K562 (cell line): Measurements from ENCODE around the gene PATL1. TPM values are rescaled to one million over a fixed set of nuclear protein-coding genes. Genes with fewer than 3 reads are reported as not detected.

ENCODE experiments used
- IFI16 ChIP-seq: fragments of 250-450 bp; sonication (Bioruptor Pico); IDR thresholded peaks from 2 replicates; pipeline ENCODE4 v2.1.2; 2022; ENCODE audit warnings: mild to moderate bottlenecking, inconsistent platforms
- NCOA4 ChIP-seq: fragments of 450-650 bp; IDR thresholded peaks from 2 replicates; pipeline ENCODE4 v1.6.1; 2018; ENCODE audit warnings: mild to moderate bottlenecking; ENCODE audit not compliant: partially characterized antibody
- NR2C2 ChIP-seq, 2 experiments: fragments of 200-800 bp in 1 of 2; sonication (Bioruptor generic) in 1 of 2; sonication (generic) in 1 of 2; formaldehyde crosslinking in 1 of 2; IDR thresholded peaks; 2 replicates each; pipeline versions ENCODE4 v1.6.1 to v1.8.0; 2016 to 2022; ENCODE audit warnings: mild to moderate bottlenecking in 1 of 2, missing compliant biosample characterization in 1 of 2, missing genetic modification characterization in 1 of 2, missing genetic modification reagents in 1 of 2
- POU5F1 ChIP-seq: fragments of 150-350 bp; IDR thresholded peaks from 2 replicates; pipeline ENCODE4 v1.6.1; 2014; ENCODE audit warnings: borderline replicate concordance, low read length, low read depth, mild to moderate bottlenecking; ENCODE audit not compliant: partially characterized antibody
- STAT5A ChIP-seq: IDR thresholded peaks from 2 replicates; pipeline ENCODE4 v1.6.1; 2012; ENCODE audit warnings: low read length, inconsistent platforms, borderline replicate concordance
- ZNF146 ChIP-seq: IDR thresholded peaks from one replicate; pipeline ENCODE4 v1.6.1; 2018; ENCODE audit warnings: missing compliant biosample characterization; ENCODE audit not compliant: unreplicated experiment
- ZNF507 ChIP-seq: conservative IDR thresholded peaks from 2 replicates; pipeline ENCODE4 v1.6.1; 2017; ENCODE audit warnings: missing genetic modification characterization, missing compliant biosample characterization
- polyA plus RNA-seq, 8 experiments: library from polyadenylated mRNA; depleted of rRNA in 4 of 8; stranded (reverse) in 5 of 8; unstranded in 3 of 8; fragments of >200 nt; fragmentation: Nextera tagmentation in 2 of 8; fragmentation: Illumina TruSeq in 1 of 8; extraction: Ambion mirVana in 2 of 8; extraction: Trizol in 1 of 8; gene quantifications; 2 replicates each; pipeline versions ENCODE4 v1.2.1 to v1.2.3, GENCODE V29; 2011 to 2014; ENCODE audit warnings: inconsistent platforms in 1 of 8, missing spikeins in 1 of 8
- total RNA-seq, 7 experiments: library from RNA; depleted of rRNA in 6 of 7; stranded (reverse); fragments of >200 nt in 6 of 7; fragmentation: Illumina TruSeq in 2 of 7; extraction: Trizol in 2 of 7; gene quantifications; 2 replicates each; pipeline versions ENCODE4 v1.2.1 to v1.2.3, GENCODE V29; 2011 to 2021; ENCODE audit warnings: low replicate concordance in 1 of 7
- TF ChIP-seq, protein P1 (sequence below): IDR thresholded peaks from 2 replicates; pipeline ENCODE4 v1.6.1; 2016; ENCODE audit warnings: missing genetic modification characterization, missing compliant biosample characterization
- TF ChIP-seq, protein P2 (sequence below): fragments of 250-450 bp; sonication (Bioruptor Pico); IDR thresholded peaks from 2 replicates; pipeline ENCODE4 v1.8.0; 2022; ENCODE audit warnings: inconsistent platforms
- TF ChIP-seq, protein P3 (sequence below): fragments of 200-600 bp; sonication (generic); IDR thresholded peaks from one replicate; pipeline ENCODE4 v1.6.1; 2012; ENCODE audit warnings: mild to moderate bottlenecking, low read depth, low read length, inconsistent platforms

Gene PATL1
- total and polyA plus RNA-seq, 9 of the 15 experiments (the other 6 are each of a cell fraction or from before 2014, with no cell fraction given): 3.2 to 48.0 (median 16.4) TPM

DNA sequence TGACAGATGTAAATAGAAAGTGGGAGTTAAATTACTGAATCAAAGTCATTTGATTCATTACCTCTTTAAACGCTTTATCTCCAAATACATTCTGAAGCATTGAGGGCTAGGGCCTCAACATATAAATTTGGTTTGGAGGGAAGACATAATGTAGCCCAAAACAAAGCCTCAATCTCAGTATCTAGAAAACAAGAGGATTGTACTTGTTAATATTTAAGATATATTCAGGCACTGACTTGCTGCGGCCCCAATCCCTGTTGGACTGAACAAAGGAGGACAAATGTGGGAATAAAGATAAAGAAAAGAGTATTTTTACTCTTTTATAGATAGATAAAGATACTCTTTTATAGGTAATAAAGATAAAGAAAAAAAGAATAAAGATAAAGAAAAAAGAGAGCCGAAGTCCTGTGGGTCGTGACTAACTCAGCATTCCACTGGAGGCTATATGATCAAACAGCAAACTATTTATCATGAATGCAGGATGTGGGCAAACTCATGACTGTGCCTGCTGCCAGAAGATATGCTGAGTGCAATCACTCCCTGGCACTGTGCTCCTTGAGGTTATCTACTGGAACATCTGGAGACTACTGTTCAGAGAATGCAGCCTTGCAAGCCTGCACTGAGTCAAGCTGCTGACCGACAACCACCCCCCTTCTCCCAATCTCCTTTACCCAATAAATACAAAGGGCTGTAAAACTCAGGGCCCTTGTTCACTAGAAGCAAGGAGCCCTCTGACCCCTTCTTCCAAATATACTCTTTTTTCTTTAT lies 37.9 kb upstream of the PATL1 start (continued):
- TF ChIP-seq, protein P1, sequence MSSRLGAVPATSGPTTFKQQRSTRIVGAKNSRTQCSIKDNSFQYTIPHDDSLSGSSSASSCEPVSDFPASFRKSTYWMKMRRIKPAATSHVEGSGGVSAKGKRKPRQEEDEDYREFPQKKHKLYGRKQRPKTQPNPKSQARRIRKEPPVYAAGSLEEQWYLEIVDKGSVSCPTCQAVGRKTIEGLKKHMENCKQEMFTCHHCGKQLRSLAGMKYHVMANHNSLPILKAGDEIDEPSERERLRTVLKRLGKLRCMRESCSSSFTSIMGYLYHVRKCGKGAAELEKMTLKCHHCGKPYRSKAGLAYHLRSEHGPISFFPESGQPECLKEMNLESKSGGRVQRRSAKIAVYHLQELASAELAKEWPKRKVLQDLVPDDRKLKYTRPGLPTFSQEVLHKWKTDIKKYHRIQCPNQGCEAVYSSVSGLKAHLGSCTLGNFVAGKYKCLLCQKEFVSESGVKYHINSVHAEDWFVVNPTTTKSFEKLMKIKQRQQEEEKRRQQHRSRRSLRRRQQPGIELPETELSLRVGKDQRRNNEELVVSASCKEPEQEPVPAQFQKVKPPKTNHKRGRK (tag): 0 out of 2 replicates have a peak, but pooled peaks have one; percentile 13
- TF ChIP-seq ZNF507: no peak
- TF ChIP-seq NR2C2 (CRISPR knock-in tag; IDR thresholded peaks at IDR 0.05): no peak
- TF ChIP-seq NR2C2 (tag; IDR thresholded peaks at IDR 0.05): peak; percentile 76
- no peak for TF ChIP-seq NCOA4
- TF ChIP-seq POU5F1: no peak
- peak; percentile 96 for TF ChIP-seq STAT5A
- TF ChIP-seq IFI16 (CRISPR knock-in tag): no peak
- TF ChIP-seq, protein P2, sequence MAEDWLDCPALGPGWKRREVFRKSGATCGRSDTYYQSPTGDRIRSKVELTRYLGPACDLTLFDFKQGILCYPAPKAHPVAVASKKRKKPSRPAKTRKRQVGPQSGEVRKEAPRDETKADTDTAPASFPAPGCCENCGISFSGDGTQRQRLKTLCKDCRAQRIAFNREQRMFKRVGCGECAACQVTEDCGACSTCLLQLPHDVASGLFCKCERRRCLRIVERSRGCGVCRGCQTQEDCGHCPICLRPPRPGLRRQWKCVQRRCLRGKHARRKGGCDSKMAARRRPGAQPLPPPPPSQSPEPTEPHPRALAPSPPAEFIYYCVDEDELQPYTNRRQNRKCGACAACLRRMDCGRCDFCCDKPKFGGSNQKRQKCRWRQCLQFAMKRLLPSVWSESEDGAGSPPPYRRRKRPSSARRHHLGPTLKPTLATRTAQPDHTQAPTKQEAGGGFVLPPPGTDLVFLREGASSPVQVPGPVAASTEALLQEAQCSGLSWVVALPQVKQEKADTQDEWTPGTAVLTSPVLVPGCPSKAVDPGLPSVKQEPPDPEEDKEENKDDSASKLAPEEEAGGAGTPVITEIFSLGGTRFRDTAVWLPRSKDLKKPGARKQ (CRISPR knock-in tag): no peak
- TF ChIP-seq, protein P3, sequence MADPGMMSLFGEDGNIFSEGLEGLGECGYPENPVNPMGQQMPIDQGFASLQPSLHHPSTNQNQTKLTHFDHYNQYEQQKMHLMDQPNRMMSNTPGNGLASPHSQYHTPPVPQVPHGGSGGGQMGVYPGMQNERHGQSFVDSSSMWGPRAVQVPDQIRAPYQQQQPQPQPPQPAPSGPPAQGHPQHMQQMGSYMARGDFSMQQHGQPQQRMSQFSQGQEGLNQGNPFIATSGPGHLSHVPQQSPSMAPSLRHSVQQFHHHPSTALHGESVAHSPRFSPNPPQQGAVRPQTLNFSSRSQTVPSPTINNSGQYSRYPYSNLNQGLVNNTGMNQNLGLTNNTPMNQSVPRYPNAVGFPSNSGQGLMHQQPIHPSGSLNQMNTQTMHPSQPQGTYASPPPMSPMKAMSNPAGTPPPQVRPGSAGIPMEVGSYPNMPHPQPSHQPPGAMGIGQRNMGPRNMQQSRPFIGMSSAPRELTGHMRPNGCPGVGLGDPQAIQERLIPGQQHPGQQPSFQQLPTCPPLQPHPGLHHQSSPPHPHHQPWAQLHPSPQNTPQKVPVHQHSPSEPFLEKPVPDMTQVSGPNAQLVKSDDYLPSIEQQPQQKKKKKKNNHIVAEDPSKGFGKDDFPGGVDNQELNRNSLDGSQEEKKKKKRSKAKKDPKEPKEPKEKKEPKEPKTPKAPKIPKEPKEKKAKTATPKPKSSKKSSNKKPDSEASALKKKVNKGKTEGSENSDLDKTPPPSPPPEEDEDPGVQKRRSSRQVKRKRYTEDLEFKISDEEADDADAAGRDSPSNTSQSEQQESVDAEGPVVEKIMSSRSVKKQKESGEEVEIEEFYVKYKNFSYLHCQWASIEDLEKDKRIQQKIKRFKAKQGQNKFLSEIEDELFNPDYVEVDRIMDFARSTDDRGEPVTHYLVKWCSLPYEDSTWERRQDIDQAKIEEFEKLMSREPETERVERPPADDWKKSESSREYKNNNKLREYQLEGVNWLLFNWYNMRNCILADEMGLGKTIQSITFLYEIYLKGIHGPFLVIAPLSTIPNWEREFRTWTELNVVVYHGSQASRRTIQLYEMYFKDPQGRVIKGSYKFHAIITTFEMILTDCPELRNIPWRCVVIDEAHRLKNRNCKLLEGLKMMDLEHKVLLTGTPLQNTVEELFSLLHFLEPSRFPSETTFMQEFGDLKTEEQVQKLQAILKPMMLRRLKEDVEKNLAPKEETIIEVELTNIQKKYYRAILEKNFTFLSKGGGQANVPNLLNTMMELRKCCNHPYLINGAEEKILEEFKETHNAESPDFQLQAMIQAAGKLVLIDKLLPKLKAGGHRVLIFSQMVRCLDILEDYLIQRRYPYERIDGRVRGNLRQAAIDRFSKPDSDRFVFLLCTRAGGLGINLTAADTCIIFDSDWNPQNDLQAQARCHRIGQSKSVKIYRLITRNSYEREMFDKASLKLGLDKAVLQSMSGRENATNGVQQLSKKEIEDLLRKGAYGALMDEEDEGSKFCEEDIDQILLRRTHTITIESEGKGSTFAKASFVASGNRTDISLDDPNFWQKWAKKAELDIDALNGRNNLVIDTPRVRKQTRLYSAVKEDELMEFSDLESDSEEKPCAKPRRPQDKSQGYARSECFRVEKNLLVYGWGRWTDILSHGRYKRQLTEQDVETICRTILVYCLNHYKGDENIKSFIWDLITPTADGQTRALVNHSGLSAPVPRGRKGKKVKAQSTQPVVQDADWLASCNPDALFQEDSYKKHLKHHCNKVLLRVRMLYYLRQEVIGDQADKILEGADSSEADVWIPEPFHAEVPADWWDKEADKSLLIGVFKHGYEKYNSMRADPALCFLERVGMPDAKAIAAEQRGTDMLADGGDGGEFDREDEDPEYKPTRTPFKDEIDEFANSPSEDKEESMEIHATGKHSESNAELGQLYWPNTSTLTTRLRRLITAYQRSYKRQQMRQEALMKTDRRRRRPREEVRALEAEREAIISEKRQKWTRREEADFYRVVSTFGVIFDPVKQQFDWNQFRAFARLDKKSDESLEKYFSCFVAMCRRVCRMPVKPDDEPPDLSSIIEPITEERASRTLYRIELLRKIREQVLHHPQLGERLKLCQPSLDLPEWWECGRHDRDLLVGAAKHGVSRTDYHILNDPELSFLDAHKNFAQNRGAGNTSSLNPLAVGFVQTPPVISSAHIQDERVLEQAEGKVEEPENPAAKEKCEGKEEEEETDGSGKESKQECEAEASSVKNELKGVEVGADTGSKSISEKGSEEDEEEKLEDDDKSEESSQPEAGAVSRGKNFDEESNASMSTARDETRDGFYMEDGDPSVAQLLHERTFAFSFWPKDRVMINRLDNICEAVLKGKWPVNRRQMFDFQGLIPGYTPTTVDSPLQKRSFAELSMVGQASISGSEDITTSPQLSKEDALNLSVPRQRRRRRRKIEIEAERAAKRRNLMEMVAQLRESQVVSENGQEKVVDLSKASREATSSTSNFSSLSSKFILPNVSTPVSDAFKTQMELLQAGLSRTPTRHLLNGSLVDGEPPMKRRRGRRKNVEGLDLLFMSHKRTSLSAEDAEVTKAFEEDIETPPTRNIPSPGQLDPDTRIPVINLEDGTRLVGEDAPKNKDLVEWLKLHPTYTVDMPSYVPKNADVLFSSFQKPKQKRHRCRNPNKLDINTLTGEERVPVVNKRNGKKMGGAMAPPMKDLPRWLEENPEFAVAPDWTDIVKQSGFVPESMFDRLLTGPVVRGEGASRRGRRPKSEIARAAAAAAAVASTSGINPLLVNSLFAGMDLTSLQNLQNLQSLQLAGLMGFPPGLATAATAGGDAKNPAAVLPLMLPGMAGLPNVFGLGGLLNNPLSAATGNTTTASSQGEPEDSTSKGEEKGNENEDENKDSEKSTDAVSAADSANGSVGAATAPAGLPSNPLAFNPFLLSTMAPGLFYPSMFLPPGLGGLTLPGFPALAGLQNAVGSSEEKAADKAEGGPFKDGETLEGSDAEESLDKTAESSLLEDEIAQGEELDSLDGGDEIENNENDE: no peak
- no peak for TF ChIP-seq ZNF146 (CRISPR knock-in tag)
